ENCODE data around the gene SLC26A8.
"Not testable (repeated sequence)": the region's sequence is repeated elsewhere in the genome, so short reads cannot be mapped to it uniquely, and the experiment has no call there.

The SLC26A8 gene

GRCh38 chr6:35922139-35922554 is 102.3 kb downstream of the SLC26A8 start:
- peaks cover 14% of the 10 kb centered on the region for H3K36me3 ChIP-seq (ENCODE audit: insufficient read depth, insufficient read length, low read length)
- H3K4me3 ChIP-seq (ENCODE audit: insufficient read length, low read depth) = no peak overlapping the region
- TF ChIP-seq SUZ12 (IDR thresholded peaks at IDR 0.05; ENCODE audit: extremely low read depth, insufficient read depth, insufficient read length) = no peak
- TF ChIP-seq YY1 (IDR thresholded peaks at IDR 0.05; ENCODE audit: insufficient read depth, insufficient read length) = no peak
- TF ChIP-seq ZNF274 (IDR thresholded peaks at IDR 0.05; ENCODE audit: low read depth, low read length) = no peak
- no peaks in the 10 kb centered on the region for H3K4me1 ChIP-seq (ENCODE audit: insufficient read depth, insufficient read length)
- no peak for DNase-seq (ENCODE audit: low read depth, low spot score)
- no peaks in the 10 kb centered on the region for H3K9me3 ChIP-seq (ENCODE audit: insufficient read depth, low read length)
- no peak overlapping the region for H3K9ac ChIP-seq (ENCODE audit: insufficient read length, low read depth)
- no peaks in the 10 kb centered on the region for H3K27me3 ChIP-seq (ENCODE audit: insufficient read depth, insufficient read length)

DNA sequence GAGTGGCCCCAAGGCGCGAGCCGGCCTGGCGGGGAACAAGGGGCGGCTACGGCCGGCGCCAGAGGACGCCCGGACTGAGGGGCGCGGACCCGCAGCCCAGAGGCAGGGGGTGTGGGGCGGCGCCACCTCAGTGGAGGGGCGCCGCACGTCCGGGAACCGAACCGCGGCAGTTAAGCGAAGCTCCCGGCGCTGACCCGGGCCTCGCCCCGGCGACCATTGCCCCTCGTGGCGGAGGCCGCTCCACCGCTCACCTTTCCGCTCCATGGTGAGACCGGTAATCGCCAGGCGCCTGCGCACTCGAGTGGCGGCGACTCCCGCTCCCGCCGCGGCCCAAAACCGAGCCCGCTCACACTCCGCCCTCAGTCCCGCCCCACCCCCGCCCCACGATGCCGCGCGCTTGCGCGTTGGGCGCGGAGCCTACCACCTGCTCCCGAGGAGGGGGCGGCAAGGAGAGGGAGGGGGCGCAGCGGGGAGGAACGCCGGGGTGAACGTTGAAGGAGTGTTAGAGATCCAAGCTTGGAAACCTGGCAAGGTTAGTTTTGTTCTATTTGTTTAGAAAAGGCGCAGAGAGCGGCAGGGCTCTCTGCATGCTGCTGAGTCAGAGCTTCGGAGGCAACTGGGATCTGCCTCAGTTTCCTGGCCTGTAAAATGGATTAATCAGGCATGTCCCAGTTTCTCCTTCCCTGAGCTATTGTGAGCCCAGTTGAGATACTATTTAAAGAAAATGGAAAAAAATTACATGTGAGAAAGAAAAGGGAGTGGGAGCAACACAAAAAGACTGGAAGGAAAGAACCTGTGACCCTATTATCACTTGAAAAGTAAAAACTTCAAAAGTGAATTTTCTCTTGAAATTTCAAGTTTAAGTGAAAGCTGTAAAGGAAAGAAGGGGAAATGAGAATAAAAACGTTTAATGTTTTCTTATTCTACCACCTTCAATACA is 103.4 kb downstream of the SLC26A8 start, which contains the start of gene SRPK1:
Gene SRPK1 (minus strand): TSS at position 306 of the 940 bp plus-strand sequence. CDS start 42 bp downstream, at position 264.
- Histone ChIP-seq H3K9me3 (ENCODE audit: insufficient read depth, low read length) (no peaks in the 10 kb centered on the region), H3K4me3 (ENCODE audit: insufficient read length, low read depth) (peak within 1 kb of the TSS; percentile 87), H3K36me3 (ENCODE audit: insufficient read depth, insufficient read length, low read length) (peaks cover 22% of the 10 kb centered on the region), H3K27me3 (ENCODE audit: insufficient read depth, insufficient read length) (no peaks in the 10 kb centered on the region), H3K9ac (ENCODE audit: insufficient read length, low read depth) (peak within 1 kb of the TSS; percentile 92), H3K4me1 (ENCODE audit: insufficient read depth, insufficient read length) (no peaks in the 10 kb centered on the region)
- peak; percentile 76 for DNase-seq (ENCODE audit: low read depth, low spot score)
- TF ChIP-seq YY1 (IDR thresholded peaks at IDR 0.05; ENCODE audit: insufficient read depth, insufficient read length) (no peak), SUZ12 (IDR thresholded peaks at IDR 0.05; ENCODE audit: extremely low read depth, insufficient read depth, insufficient read length) (no peak), ZNF274 (IDR thresholded peaks at IDR 0.05; ENCODE audit: low read depth, low read length) (no peak)

GRCh38 chr6:35919827-35920751 is 104.4 kb downstream of the SLC26A8 start:
- DNase-seq (ENCODE audit: low read depth, low spot score) = no peak
- Histone ChIP-seq H3K27me3 (ENCODE audit: insufficient read depth, insufficient read length) (no peaks in the 10 kb centered on the region), H3K4me3 (ENCODE audit: insufficient read length, low read depth) (peak overlapping the region; percentile 87), H3K4me1 (ENCODE audit: insufficient read depth, insufficient read length) (no peaks in the 10 kb centered on the region), H3K9me3 (ENCODE audit: insufficient read depth, low read length) (no peaks in the 10 kb centered on the region), H3K36me3 (ENCODE audit: insufficient read depth, insufficient read length, low read length) (peaks cover 26% of the 10 kb centered on the region), H3K9ac (ENCODE audit: insufficient read length, low read depth) (peak overlapping the region; percentile 92)
- TF ChIP-seq ZNF274 (IDR thresholded peaks at IDR 0.05; ENCODE audit: low read depth, low read length) = no peak
- TF ChIP-seq SUZ12 (IDR thresholded peaks at IDR 0.05; ENCODE audit: extremely low read depth, insufficient read depth, insufficient read length) = no peak

DNA sequence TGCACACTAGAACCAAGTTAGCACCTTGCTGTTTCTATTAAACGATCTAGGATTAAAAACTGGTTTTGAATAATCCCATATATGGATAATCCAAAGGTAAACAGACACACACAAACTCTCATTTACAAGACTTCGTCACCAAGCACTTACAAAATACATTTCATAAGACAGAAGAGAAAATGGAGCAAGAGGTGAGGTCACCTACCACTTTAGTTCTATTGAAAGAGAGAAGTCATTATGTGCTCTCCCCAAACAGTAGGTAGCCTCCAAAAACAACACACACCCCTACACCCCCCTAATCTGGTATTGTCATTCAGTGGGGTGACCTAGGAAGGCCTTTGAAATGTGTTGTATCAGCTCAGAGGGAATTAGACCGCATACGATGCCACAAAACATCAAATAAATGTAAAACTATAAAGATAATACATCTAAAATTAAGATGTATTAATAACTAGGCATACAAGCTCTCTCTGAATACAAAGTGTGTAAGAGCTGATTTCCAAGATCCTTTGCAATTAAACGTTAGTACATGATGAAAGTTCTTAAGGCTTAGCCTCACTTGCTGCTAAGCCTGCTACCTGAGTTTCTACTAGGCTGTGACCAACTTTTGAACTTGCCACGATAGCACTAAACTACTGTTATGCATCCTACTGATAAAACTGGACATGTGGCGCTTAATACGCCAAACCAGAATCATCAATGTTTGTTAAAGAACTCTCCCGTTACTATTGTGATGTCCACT is 105.2 kb downstream of the SLC26A8 start:
- peak overlapping the region; percentile 92 for H3K9ac ChIP-seq (ENCODE audit: insufficient read length, low read depth)
- no peak for DNase-seq (ENCODE audit: low read depth, low spot score)
- H3K27me3 ChIP-seq (ENCODE audit: insufficient read depth, insufficient read length) = no peaks in the 10 kb centered on the region
- H3K9me3 ChIP-seq (ENCODE audit: insufficient read depth, low read length) = no peaks in the 10 kb centered on the region
- H3K36me3 ChIP-seq (ENCODE audit: insufficient read depth, insufficient read length, low read length) = peaks cover 35% of the 10 kb centered on the region
- TF ChIP-seq YY1 (IDR thresholded peaks at IDR 0.05; ENCODE audit: insufficient read depth, insufficient read length) = no peak
- no peak for TF ChIP-seq ZNF274 (IDR thresholded peaks at IDR 0.05; ENCODE audit: low read depth, low read length)
- H3K4me1 ChIP-seq (ENCODE audit: insufficient read depth, insufficient read length) = no peaks in the 10 kb centered on the region
- peak overlapping the region; percentile 87 for H3K4me3 ChIP-seq (ENCODE audit: insufficient read length, low read depth)

DNA sequence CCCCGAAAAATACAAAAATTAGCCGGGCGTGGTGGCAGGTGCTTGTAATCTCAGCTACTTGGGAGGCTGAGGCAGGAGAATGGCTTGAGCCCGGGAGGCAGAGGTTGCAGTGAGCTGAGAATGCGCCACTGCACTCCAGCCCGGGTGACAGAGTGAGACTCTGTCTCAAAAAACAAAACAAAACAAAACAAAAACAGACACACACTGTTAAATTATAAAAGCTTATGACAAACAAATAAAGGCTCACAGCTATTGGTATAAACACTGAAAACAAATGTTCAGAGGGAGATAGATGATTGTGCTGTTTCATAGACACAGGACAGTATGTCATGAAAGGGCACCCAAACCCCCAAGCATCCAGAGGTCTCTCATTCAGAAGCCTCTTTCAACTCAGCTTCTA is 107.5 kb downstream of the SLC26A8 start:
- not testable (repeated sequence) for H3K9ac ChIP-seq (ENCODE audit: insufficient read length, low read depth); H3K4me3 ChIP-seq (ENCODE audit: insufficient read length, low read depth); H3K4me1 ChIP-seq (ENCODE audit: insufficient read depth, insufficient read length); DNase-seq (ENCODE audit: low read depth, low spot score); H3K27me3 ChIP-seq (ENCODE audit: insufficient read depth, insufficient read length)
- Histone ChIP-seq H3K9me3 (ENCODE audit: insufficient read depth, low read length) (peaks cover 10% of the 10 kb centered on the region), H3K36me3 (ENCODE audit: insufficient read depth, insufficient read length, low read length) (peaks cover 50% of the 10 kb centered on the region)

DNA sequence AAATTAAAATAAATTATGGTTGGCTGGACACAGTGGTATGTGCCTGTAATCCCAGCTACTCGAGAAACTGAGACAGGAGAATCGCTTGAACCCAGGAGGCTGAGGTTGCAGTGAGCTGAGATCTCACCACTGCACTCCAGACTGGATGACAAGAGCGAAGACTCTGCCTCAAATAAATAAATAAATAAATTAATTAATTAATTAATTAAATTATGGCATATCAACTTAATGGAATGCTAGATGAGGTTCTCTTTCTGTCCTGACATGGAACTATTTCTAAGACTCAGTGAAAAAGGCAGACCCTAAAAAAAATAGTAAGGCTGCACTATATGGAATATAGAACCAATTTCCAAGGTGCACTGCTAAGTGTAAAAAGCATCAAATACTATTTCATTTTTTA is 108.4 kb downstream of the SLC26A8 start:
- TF ChIP-seq ZNF274 (IDR thresholded peaks at IDR 0.05; ENCODE audit: low read depth, low read length) = no peak
- TF ChIP-seq SUZ12 (IDR thresholded peaks at IDR 0.05; ENCODE audit: extremely low read depth, insufficient read depth, insufficient read length) = no peak
- TF ChIP-seq YY1 (IDR thresholded peaks at IDR 0.05; ENCODE audit: insufficient read depth, insufficient read length) = no peak
- Histone ChIP-seq H3K36me3 (ENCODE audit: insufficient read depth, insufficient read length, low read length) (peaks cover 58% of the 10 kb centered on the region), H3K27me3 (ENCODE audit: insufficient read depth, insufficient read length) (no peaks in the 10 kb centered on the region), H3K4me3 (ENCODE audit: insufficient read length, low read depth) (no peak overlapping the region), H3K4me1 (ENCODE audit: insufficient read depth, insufficient read length) (no peaks in the 10 kb centered on the region), H3K9me3 (ENCODE audit: insufficient read depth, low read length) (peaks cover 18% of the 10 kb centered on the region), H3K9ac (ENCODE audit: insufficient read length, low read depth) (no peak overlapping the region)
- no peak for DNase-seq (ENCODE audit: low read depth, low spot score)

All from NT2/D1 (cell line).